ENCODE results near the gene NDUFS8. TPM values are rescaled to one million over a fixed set of nuclear protein-coding genes. Genes with fewer than 3 reads are reported as not detected.

Gene NDUFS8
- total and polyA plus RNA-seq, 2 donors (not counting 1 experiment from before 2014, with no cell fraction given), result 73.9 to 84.6 TPM

DNA sequence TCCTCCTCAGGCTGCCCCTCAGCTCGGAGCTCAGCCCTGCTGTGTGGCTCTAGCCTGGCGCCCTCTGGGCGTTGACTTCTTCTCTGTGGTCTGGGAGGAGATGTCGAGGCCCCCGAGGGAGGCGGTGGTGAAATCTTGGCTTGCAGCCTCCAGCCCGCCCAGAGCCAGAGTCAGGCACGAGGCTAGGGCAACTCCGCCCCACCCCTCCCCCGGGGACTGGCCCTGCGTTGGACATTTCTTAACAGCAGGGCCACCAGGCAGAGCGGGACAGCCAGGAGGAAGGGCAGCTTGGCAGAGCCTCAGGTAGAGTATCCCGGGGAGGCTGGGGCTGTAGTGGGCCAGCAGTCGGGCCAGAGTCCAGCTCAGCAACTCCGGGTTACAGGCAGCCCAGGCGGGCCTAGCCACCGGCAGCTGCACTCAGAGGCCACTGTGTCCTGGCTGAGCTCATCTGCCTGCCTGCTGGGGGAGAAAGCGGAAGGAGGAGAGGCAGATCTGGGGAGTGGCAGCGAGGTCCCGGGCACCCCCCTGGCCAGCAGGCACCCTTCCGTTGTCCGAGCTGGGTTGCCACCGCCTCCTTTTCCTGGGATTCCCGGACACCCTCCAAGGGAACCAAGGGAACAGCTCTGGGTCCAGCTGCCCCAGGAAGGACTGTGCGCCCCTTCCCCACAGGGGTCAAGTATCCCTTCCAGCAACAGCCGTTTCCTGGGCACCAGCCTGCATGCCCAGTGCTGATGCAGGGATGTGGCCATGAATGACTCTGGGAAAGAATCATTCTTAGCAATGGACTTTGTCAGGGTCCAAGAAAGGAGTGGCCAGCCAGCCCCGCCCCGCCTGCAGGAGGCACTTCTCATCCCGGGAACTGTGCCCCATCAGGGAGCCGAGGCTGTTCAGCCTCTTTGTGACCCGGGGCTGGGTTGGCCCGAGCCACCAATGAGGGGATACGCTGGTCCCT lies 20.1 kb upstream of the NDUFS8 start, which contains the start of gene ALDH3B1:
TSS of gene ALDH3B1 (plus strand) at position 238 of the 952 bp plus-strand sequence. CDS start 4,971 bp downstream, outside the sequence.
- TF ChIP-seq EZH2 (IDR thresholded peaks at IDR 0.05; ENCODE audit: borderline replicate concordance, insufficient read depth, low read depth, low read length, poor library complexity, severe bottlenecking), result no peak
- H3K9ac ChIP-seq (ENCODE audit: low read length), result peak within 1 kb of the TSS; percentile 48
- peak within 1 kb of the TSS in 4 of 5 experiments; percentile 0 to 41 (median 24) for H3K4me3 ChIP-seq (ENCODE audit: control extremely low read depth in 1 of 5, extremely low read depth in 1 of 5, insufficient read depth in 1 of 5, low read depth in 2 of 5, low read length in 4 of 5)
- H3K4me1 ChIP-seq (ENCODE audit: control insufficient read depth in 2 of 2, insufficient read depth in 2 of 2, low read length in 2 of 2), result peaks cover 45 to 59% of the 10 kb centered on the region in 2 donors
- Mint-ChIP-seq H3K4me1 (peaks cover 44% of the 10 kb centered on the region), H3K9me3 (ENCODE audit: insufficient read depth) (no peaks in the 10 kb centered on the region), H3K4me3 (peak within 1 kb of the TSS; percentile 76), H3K27ac (peak within 1 kb of the TSS; percentile 86), H3K27me3 (no peaks in the 10 kb centered on the region)
- H4K20me1 ChIP-seq (ENCODE audit: control insufficient read depth, insufficient read depth, low read length, poor library complexity, severe bottlenecking), result peaks cover 32% of the 10 kb centered on the region
- H3K36me3 ChIP-seq (replicated peaks in 1 of 2; ENCODE audit: control extremely low read depth in 1 of 2, control insufficient read depth in 1 of 2, extremely low read depth in 1 of 2, insufficient read depth in 2 of 2, low read length in 1 of 2), result no peaks in the 10 kb centered on the region
- peak within 1 kb of the TSS; percentile 74 for H3K4me2 ChIP-seq (replicated peaks; ENCODE audit: low read depth, low read length, poor library complexity, severe bottlenecking)
- intact Hi-C loops (cut with micrococcal nuclease), result no loop called here
- H3K9me3 ChIP-seq (ENCODE audit: control extremely low read depth in 1 of 3, control insufficient read depth in 2 of 3, insufficient read depth in 1 of 3, low read length in 2 of 3), result no peaks in the 10 kb centered on the region
- H3K27ac ChIP-seq (ENCODE audit: low read length in 2 of 2), result peak within 1 kb of the TSS; percentile 25 to 53
- peaks cover 25% of the 10 kb centered on the region for H3K79me2 ChIP-seq (ENCODE audit: control insufficient read depth, insufficient read depth, low read length)
- H3K27me3 ChIP-seq (replicated peaks in 1 of 4; ENCODE audit: control extremely low read depth in 1 of 4, control insufficient read depth in 3 of 4, insufficient read depth in 4 of 4, low read length in 3 of 4), result no peaks in the 10 kb centered on the region
- CTCF ChIA-PET, result interaction anchor here (0.9 to 4.9 kb wide), 14 partner anchors 9 to 286 kb away, joined by 3 to 72 read pairs (median 4); partner anchors contain the start of gene NDUFS8
- H2AFZ ChIP-seq (ENCODE audit: insufficient read depth, low read depth, low read length, poor library complexity, severe bottlenecking), result peak within 1 kb of the TSS; percentile 63
- DNase-seq, result peak; percentile 51
- ATAC-seq (ENCODE audit: low read depth), result peak; percentile 76
- WGBS (ENCODE audit: insufficient coverage), result 52% methylated on average over 30 of the region's 33 CpGs
- POLR2A ChIA-PET, result interaction anchor here (0.7 to 1.6 kb wide), 3 partner anchors 29 to 657 kb away, joined by 3 to 4 read pairs (median 3); partner anchors contain the start of gene POLD4

DNA sequence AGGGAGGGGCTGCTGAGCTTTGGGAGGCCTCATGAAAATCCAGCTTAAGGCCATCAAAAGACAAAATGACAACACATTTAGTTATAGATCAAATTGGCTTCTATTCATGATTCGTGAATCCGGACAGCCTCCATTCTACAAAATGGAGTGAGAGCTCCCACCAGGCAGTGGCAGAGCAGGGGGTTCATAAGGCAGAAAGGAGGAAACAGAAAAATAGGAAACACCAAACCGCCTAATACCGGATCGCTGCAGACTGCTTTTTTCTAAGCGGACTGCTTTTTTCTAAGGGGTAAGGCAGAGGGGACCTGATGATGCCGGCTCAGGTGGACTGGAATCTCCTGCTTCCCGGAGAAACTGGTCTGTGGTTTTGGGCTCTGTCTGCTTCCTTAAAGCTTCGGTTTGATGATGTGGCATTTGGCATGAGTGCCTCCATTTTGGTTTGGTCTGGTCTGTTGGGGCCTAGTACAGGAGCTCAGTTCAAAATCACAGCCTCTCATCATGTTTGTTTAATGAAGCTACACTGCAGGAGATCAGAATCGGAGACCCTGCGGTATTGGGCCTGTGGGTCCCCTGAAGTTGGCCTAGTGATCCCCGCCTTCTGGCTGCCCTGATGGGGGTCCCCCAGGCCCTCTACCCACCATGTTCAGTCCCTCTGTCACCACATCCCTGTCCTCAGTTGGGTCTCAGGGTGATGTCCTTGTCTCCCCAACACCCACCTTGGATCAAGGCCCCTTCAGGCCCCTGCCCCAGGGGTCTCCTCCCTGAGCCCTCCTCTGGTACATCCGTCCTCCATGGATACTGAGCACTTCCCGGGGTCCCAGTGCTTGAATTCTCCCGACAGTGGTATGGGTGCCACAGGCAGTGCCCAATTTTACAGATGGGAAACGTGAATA lies 19.2 kb upstream of the NDUFS8 start:
- peak overlapping the region; percentile 74 for H3K4me2 ChIP-seq (replicated peaks; ENCODE audit: low read depth, low read length, poor library complexity, severe bottlenecking)
- Mint-ChIP-seq H3K4me3 (no peak overlapping the region), H3K27ac (peak overlapping the region; percentile 48), H3K9me3 (ENCODE audit: insufficient read depth) (no peaks in the 10 kb centered on the region), H3K27me3 (no peaks in the 10 kb centered on the region), H3K4me1 (peaks cover 36% of the 10 kb centered on the region)
- DNase-seq (no peak), ATAC-seq (ENCODE audit: low read depth) (no peak)
- ChIA-PET CTCF (interaction anchor here (0.8 to 4.9 kb wide), 7 partner anchors 8 to 204 kb away, joined by 3 to 72 read pairs (median 4); no protein-coding TSS in a partner anchor), POLR2A (interaction anchor here (1.1 to 1.6 kb wide), 2 partner anchors 29 to 181 kb away, joined by 3 to 4 read pairs; no protein-coding TSS in a partner anchor)
- H3K27ac ChIP-seq (ENCODE audit: low read length in 2 of 2), result no peak overlapping the region
- H3K4me1 ChIP-seq (ENCODE audit: control insufficient read depth in 2 of 2, insufficient read depth in 2 of 2, low read length in 2 of 2), result peaks cover 40 to 50% of the 10 kb centered on the region in 2 donors
- no peak overlapping the region for H3K9ac ChIP-seq (ENCODE audit: low read length)
- H4K20me1 ChIP-seq (ENCODE audit: control insufficient read depth, insufficient read depth, low read length, poor library complexity, severe bottlenecking), result peaks cover 26% of the 10 kb centered on the region
- WGBS (ENCODE audit: insufficient coverage), result 68% methylated on average over 12 of the region's 16 CpGs
- no peaks in the 10 kb centered on the region for H3K9me3 ChIP-seq (ENCODE audit: control extremely low read depth in 1 of 3, control insufficient read depth in 2 of 3, insufficient read depth in 1 of 3, low read length in 2 of 3)
- peak overlapping the region; percentile 35 for H2AFZ ChIP-seq (ENCODE audit: insufficient read depth, low read depth, low read length, poor library complexity, severe bottlenecking)
- peak overlapping the region in 1 of 5 experiments; percentile 0 for H3K4me3 ChIP-seq (ENCODE audit: control extremely low read depth in 1 of 5, extremely low read depth in 1 of 5, insufficient read depth in 1 of 5, low read depth in 2 of 5, low read length in 4 of 5)
- H3K36me3 ChIP-seq (replicated peaks in 1 of 2; ENCODE audit: control extremely low read depth in 1 of 2, control insufficient read depth in 1 of 2, extremely low read depth in 1 of 2, insufficient read depth in 2 of 2, low read length in 1 of 2), result no peaks in the 10 kb centered on the region
- intact Hi-C loops (cut with micrococcal nuclease), result no loop called here
- H3K27me3 ChIP-seq (replicated peaks in 1 of 4; ENCODE audit: control extremely low read depth in 1 of 4, control insufficient read depth in 3 of 4, insufficient read depth in 4 of 4, low read length in 3 of 4), result no peaks in the 10 kb centered on the region
- H3K79me2 ChIP-seq (ENCODE audit: control insufficient read depth, insufficient read depth, low read length), result peaks cover 24% of the 10 kb centered on the region
- TF ChIP-seq EZH2 (IDR thresholded peaks at IDR 0.05; ENCODE audit: borderline replicate concordance, insufficient read depth, low read depth, low read length, poor library complexity, severe bottlenecking) (no peak), CTCF (IDR thresholded peaks at IDR 0.05) (no peak)

Measured in B cell (primary cell).